ENCODE data around the gene NLK. TPM values are rescaled to one million over a fixed set of nuclear protein-coding genes. Genes with fewer than 3 reads are reported as not detected.

Gene NLK
- total RNA-seq, 1 experiment from 2014 or later = 31.8 TPM

DNA sequence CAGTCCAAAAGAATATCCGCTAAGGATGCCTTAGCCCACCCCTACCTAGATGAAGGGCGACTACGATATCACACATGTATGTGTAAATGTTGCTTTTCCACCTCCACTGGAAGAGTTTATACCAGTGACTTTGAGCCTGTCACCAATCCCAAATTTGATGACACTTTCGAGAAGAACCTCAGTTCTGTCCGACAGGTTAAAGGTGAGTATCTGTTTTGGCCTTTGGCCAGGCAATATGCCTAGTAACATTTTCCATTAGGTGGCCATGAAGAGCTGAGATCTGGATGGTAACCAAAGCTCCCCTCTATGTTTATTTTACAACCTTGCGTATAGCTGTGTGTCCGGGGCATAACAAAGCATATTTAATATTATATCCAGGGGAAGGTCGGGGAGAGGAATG lies 148.5 kb downstream of the NLK start:
- Histone ChIP-seq H2BK20ac (ENCODE audit: low read depth, low read length, poor library complexity, severe bottlenecking) (no peak overlapping the region), H3K23me2 (ENCODE audit: insufficient read length, low read depth, low read length, poor library complexity, severe bottlenecking) (no peaks in the 10 kb centered on the region), H3K27me3 (ENCODE audit: insufficient read depth, low read length) (no peaks in the 10 kb centered on the region), H2BK15ac (ENCODE audit: low read depth, low read length) (no peak overlapping the region), H3K4ac (ENCODE audit: low read depth, low read length) (no peak overlapping the region), H4K8ac (replicated peaks; ENCODE audit: insufficient read length, low read depth, low read length) (no peak overlapping the region), H3K4me1 (ENCODE audit: insufficient read depth, low read length) (no peaks in the 10 kb centered on the region), H3T11ph (ENCODE audit: low read length) (no peak overlapping the region), H3K79me1 (ENCODE audit: insufficient read depth, low read depth, low read length, poor library complexity, severe bottlenecking) (no peaks in the 10 kb centered on the region), H4K5ac (ENCODE audit: insufficient read length, low read depth, low read length) (no peak overlapping the region), H4K20me1 (ENCODE audit: control insufficient read depth, insufficient read depth, insufficient read length) (no peaks in the 10 kb centered on the region), H2BK5ac (ENCODE audit: insufficient read length, low read length) (no peak overlapping the region), H3K18ac (ENCODE audit: insufficient read length, low read depth, low read length) (no peak overlapping the region), H3K23ac (ENCODE audit: insufficient read length, low read depth, low read length) (no peak overlapping the region), H3K9me3 (ENCODE audit: control insufficient read depth, low read depth, low read length) (no peaks in the 10 kb centered on the region), H3K27ac (ENCODE audit: insufficient read length, low read depth, low read length) (no peak overlapping the region), H3K14ac (ENCODE audit: insufficient read depth, low read length) (no peak overlapping the region), H2BK120ac (ENCODE audit: low read depth, low read length, poor library complexity, severe bottlenecking) (no peak overlapping the region), H3K56ac (ENCODE audit: insufficient read length, low read depth, low read length) (no peak overlapping the region), H2AK5ac (ENCODE audit: insufficient read length, low read length) (no peak overlapping the region), H3K4me2 (ENCODE audit: insufficient read depth, insufficient read length, low read length) (no peak overlapping the region), H3K79me2 (ENCODE audit: insufficient read depth, low read length) (no peaks in the 10 kb centered on the region; the same call in 1 of the 2 replicates), H2AFZ (ENCODE audit: low read length) (no peak overlapping the region), H3K9ac (ENCODE audit: extremely low read depth, insufficient read length, low read length) (no peak overlapping the region), H2BK12ac (ENCODE audit: insufficient read length, low read depth, low read length) (no peak overlapping the region), H4K91ac (ENCODE audit: insufficient read length, low read depth, low read length) (no peak overlapping the region)
- H3K36me3 Mint-ChIP-seq (ENCODE audit: insufficient read depth in 1 of 3, low read depth in 3 of 3) = peaks cover 8 to 41% (median 22%) of the 10 kb centered on the region in 3 experiments
- no peaks in the 10 kb centered on the region for H3K27me3 Mint-ChIP-seq (ENCODE audit: low read depth)
- no peak for DNase-seq
- TF ChIP-seq, protein P1, sequence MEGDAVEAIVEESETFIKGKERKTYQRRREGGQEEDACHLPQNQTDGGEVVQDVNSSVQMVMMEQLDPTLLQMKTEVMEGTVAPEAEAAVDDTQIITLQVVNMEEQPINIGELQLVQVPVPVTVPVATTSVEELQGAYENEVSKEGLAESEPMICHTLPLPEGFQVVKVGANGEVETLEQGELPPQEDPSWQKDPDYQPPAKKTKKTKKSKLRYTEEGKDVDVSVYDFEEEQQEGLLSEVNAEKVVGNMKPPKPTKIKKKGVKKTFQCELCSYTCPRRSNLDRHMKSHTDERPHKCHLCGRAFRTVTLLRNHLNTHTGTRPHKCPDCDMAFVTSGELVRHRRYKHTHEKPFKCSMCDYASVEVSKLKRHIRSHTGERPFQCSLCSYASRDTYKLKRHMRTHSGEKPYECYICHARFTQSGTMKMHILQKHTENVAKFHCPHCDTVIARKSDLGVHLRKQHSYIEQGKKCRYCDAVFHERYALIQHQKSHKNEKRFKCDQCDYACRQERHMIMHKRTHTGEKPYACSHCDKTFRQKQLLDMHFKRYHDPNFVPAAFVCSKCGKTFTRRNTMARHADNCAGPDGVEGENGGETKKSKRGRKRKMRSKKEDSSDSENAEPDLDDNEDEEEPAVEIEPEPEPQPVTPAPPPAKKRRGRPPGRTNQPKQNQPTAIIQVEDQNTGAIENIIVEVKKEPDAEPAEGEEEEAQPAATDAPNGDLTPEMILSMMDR (conservative IDR thresholded peaks at IDR 0.05) = no peak
- H3K27ac Mint-ChIP-seq = no peak overlapping the region
- H3K4me1 Mint-ChIP-seq = peaks cover 2 to 11% of the 10 kb centered on the region in 2 experiments
- peaks cover 3% of the 10 kb centered on the region in 2 experiments; a peak in 4 of 5 replicates for H3K9me3 Mint-ChIP-seq
- no peak overlapping the region for H3K4me3 Mint-ChIP-seq
- no CpG with 5 or more reads among the region's 8 CpGs for WGBS (ENCODE audit: extremely low coverage, insufficient read length, low lambda C conversion rate)

All from H9 (cell line).